Measurements from ENCODE around the gene HAUS5. TPM values are rescaled to one million over a fixed set of nuclear protein-coding genes. Genes with fewer than 3 reads are reported as not detected.
"Not testable (repeated sequence)": the region's sequence is repeated elsewhere in the genome, so short reads cannot be mapped to it uniquely, and the experiment has no call there.

The HAUS5 gene
- total and polyA plus RNA-seq, 3 experiments from 2014 or later, result 6.7 to 39.3 (median 37.3) TPM

DNA sequence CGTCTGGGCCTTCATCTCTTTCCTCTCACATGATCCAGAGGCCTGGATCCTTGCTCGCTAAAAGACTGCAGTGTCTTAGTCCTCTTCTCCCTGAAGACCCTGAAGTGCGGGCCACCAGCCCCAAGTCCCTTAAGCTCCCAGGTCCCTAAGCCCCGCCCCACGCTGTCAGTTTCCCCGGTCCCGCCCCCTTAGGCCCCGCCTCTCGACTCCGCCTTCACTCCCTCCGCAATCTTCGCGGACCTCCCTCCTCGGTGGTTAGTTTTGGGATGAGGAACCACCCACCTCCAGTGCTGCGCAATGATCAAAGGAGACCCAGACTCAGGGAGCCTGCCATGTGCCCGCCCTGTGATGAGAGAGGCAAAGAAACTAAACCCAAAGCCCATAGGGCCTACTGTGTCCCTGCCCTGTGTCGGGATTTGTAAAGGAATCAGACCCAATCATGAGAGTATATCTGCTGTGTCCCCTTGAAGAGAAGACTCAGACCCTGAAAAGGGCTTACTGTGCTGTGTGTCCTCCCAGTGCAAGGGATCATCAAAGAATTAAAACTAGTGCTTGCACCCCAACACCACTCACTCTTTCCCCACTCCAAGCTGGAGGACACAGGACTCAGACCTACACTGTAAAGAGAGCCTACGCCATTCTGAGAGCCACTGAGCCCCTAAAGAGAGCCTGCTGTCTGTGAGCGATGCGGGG is 32.6 kb downstream of the HAUS5 start:
- Mint-ChIP-seq H3K36me3 (peaks cover 0 to 15% (median 0%) of the 10 kb centered on the region in 3 donors), H3K9me3 (no peaks in the 10 kb centered on the region), H3K4me1 (peaks cover 44 to 55% (median 44%) of the 10 kb centered on the region in 3 donors), H3K4me3 (peak overlapping the region; percentile 79 to 93 (median 90)), H3K27ac (peak overlapping the region; percentile 78 to 96 (median 94)), H3K27me3 (no peaks in the 10 kb centered on the region)
- CTCF ChIA-PET, result interaction anchor here (1.2 kb wide), 1 partner anchor 96 kb away, joined by 4 read pairs; no protein-coding TSS in a partner anchor
- DNase-seq, result peak; percentile 39 to 74 (median 64)
- POLR2A ChIA-PET, result no interaction called here
- Histone ChIP-seq H3K36me3 (ENCODE audit: insufficient read depth, low read length) (no peaks in the 10 kb centered on the region), H3K27me3 (ENCODE audit: insufficient read depth, low read length, poor library complexity, severe bottlenecking) (no peaks in the 10 kb centered on the region), H3K27ac (ENCODE audit: low read depth, low read length) (peak overlapping the region; percentile 57), H3K4me3 (ENCODE audit: low read length) (peak overlapping the region; percentile 87), H3K9me3 (ENCODE audit: low read length) (no peaks in the 10 kb centered on the region), H3K4me1 (ENCODE audit: insufficient read depth, low read length) (peaks cover 47% of the 10 kb centered on the region)

DNA sequence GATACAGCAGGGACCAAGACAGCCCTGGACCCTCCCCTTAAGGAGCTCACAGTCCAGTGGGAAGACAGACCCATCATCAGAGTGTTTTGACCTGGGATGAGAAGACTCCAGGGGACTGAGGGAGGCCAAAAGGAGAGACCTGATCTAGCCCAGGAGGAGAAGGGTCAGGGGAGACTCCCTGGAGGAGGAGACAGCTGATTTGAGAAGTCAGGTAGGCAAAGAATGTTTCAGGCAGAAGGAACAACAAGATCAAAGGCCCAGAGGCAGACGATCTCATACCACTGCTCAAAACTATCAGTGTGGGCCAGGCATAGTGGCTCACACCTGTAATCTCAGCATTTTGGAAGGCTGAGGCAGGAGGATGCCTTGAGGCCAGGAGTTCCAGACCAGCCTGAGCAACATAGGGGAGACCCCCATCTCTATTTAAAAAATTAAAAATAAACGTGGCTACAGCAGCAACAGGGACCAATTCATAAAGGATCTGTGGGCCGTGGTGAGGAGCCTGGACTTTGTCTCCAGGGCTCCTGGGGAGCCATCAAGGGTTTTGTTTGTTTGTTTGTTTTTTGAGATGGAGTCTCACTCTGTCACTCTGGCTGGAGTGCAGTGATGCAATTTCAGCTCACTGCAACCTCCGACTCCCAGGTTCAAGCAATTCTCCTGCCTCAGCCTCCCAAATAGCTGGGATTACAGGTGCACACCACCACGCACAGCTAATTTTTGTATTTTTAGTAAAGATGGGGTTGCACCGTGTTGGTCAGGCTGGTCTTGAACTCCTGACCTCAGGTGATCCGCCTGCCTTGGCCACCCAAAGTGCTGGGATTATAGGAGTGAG is 33.4 kb downstream of the HAUS5 start:
- Histone ChIP-seq H3K4me3 (ENCODE audit: low read length) (no peak overlapping the region), H3K9me3 (ENCODE audit: low read length) (no peaks in the 10 kb centered on the region), H3K4me1 (ENCODE audit: insufficient read depth, low read length) (peaks cover 51% of the 10 kb centered on the region), H3K27me3 (ENCODE audit: insufficient read depth, low read length, poor library complexity, severe bottlenecking) (no peaks in the 10 kb centered on the region), H3K27ac (ENCODE audit: low read depth, low read length) (no peak overlapping the region), H3K36me3 (ENCODE audit: insufficient read depth, low read length) (no peaks in the 10 kb centered on the region)
- ChIA-PET POLR2A (no interaction called here), CTCF (no interaction called here)
- Mint-ChIP-seq H3K9me3 (no peaks in the 10 kb centered on the region), H3K4me3 (peak overlapping the region in 6 of 7 donors; percentile 45 to 91 (median 84)), H3K36me3 (peaks cover 0 to 22% (median under 1%) of the 10 kb centered on the region in 3 donors), H3K4me1 (peaks cover 46 to 63% (median 52%) of the 10 kb centered on the region in 3 donors), H3K27me3 (no peaks in the 10 kb centered on the region), H3K27ac (peak overlapping the region in 6 of 8 donors; percentile 8 to 94 (median 83))
- DNase-seq, result no peak

DNA sequence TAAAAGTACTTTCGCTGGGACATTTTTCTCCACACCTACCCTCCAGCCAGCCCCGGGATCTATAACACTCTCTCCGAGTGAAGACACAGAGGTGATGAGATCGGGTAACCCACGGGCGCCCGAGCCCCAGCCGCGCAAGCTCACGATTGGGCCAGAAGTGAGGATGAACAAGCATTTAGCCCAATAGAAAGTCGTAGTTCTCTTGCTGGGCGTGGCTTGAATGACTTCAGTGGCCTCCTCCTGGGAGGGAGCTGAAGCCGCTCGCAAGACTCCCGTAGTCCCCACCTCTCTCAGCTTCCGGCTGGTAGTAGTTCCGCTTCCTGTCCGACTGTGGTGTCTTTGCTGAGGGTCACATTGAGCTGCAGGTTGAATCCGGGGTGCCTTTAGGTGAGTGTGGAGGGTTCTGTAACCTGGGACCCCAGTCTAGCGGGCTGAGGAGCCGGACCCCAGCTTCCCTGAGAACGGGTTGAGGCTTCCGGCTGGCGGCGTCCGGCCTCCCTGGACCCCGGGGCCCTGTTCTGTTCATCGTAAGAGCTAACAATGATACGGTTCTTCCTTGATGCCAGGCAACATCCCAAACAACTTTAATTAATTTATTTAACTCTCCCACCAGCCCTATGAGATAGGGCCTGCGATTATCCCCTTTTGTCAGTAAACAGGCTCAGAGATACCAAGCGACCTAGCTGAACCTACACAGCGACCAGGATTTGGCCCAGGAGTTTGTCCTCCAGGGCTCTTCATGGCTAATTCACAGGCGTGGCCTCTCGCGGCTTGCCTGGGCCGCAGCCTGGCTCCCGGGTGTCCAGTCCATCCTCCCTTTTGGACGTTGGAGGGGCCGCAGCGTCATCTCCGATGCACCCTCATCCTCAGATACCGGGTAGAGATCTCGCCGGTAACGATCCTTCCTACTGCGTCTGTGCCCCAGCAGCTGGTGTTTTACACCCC is 35.8 kb downstream of the HAUS5 start, which contains the start of gene COX6B1:
COX6B1 (plus strand) TSS at position 307 of the 945 bp plus-strand sequence. CDS start 2,921 bp downstream, outside the sequence.
- Histone ChIP-seq H3K9me3 (ENCODE audit: low read length) (no peaks in the 10 kb centered on the region), H3K27me3 (ENCODE audit: insufficient read depth, low read length, poor library complexity, severe bottlenecking) (no peaks in the 10 kb centered on the region), H3K4me3 (ENCODE audit: low read length) (peak within 1 kb of the TSS; percentile 96), H3K36me3 (ENCODE audit: insufficient read depth, low read length) (no peaks in the 10 kb centered on the region), H3K27ac (ENCODE audit: low read depth, low read length) (peak within 1 kb of the TSS; percentile 88), H3K4me1 (ENCODE audit: insufficient read depth, low read length) (peaks cover 31% of the 10 kb centered on the region)
- ChIA-PET POLR2A (interaction anchor here (0.5 to 1.1 kb wide), 7 partner anchors 19 to 97 kb away, joined by 3 to 5 read pairs (median 3); partner anchors contain the start of genes HAUS5, PSENEN and U2AF1L4), CTCF (no interaction called here)
- Mint-ChIP-seq H3K4me3 (peak within 1 kb of the TSS; percentile 96 to 100 (median 98)), H3K36me3 (peaks cover 0 to 35% (median 6%) of the 10 kb centered on the region in 3 donors), H3K27ac (peak within 1 kb of the TSS; percentile 91 to 97 (median 96)), H3K27me3 (no peaks in the 10 kb centered on the region), H3K4me1 (peaks cover 45 to 57% (median 49%) of the 10 kb centered on the region in 3 donors), H3K9me3 (no peaks in the 10 kb centered on the region)
- peak; percentile 87 to 95 (median 91) for DNase-seq

DNA sequence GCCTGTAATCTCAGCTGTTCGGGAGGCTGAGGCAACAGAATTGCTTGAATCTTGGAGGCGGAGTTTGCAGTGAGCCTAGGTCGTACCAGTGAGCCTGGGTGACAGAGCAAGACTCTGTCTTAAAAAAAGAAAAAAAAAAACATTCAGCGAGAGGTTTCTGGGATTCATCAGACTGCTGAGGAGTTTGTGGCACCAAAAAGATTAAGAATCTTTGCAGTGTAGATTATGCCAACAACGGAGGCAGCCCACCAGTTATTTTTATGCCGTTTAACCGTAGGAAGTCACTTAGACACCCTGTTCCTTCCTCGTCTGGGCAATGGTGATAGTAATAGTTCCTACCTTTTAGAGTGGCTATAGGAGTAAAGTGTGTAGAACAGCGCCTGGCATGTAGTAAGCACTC is 38.0 kb downstream of the HAUS5 start:
- Mint-ChIP-seq H3K4me1 (peaks cover 37 to 57% (median 42%) of the 10 kb centered on the region in 3 donors), H3K9me3 (no peaks in the 10 kb centered on the region), H3K27me3 (no peaks in the 10 kb centered on the region), H3K36me3 (peaks cover 0 to 51% (median 6%) of the 10 kb centered on the region in 3 donors), H3K4me3 (peak overlapping the region in 5 of 7 donors; percentile 0 to 58 (median 48)), H3K27ac (peak overlapping the region in 1 of 8 donors; percentile 74)
- Histone ChIP-seq H3K4me1 (ENCODE audit: insufficient read depth, low read length) (peaks cover 24% of the 10 kb centered on the region), H3K4me3 (ENCODE audit: low read length) (no peak overlapping the region), H3K36me3 (ENCODE audit: insufficient read depth, low read length) (peaks cover 16% of the 10 kb centered on the region), H3K9me3 (ENCODE audit: low read length) (no peaks in the 10 kb centered on the region), H3K27ac (ENCODE audit: low read depth, low read length) (no peak overlapping the region), H3K27me3 (ENCODE audit: insufficient read depth, low read length, poor library complexity, severe bottlenecking) (no peaks in the 10 kb centered on the region)
- no peak for DNase-seq
- POLR2A ChIA-PET, result no interaction called here
- CTCF ChIA-PET, result no interaction called here

DNA sequence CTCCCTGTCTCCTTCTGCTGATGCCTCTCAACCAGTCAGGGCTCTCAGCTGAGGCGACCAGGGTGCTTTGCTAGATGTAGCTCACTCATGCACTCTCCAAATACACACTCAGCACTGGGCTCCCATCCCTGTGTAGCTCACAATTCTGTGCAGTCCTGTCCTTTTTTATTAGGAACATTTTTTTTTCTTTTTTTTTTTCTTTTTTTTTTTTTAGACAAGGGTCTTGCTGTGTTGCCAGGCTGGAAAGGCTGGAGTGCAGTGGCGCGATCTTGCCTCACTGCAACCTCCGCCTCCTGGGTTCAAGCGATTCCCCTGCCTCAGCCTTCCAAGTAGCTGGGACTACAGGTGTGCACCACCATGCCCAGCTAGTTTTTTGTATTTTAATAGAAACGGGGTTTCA is 42.3 kb downstream of the HAUS5 start:
- H3K4me3 ChIP-seq (ENCODE audit: low read length); H3K27me3 ChIP-seq (ENCODE audit: insufficient read depth, low read length, poor library complexity, severe bottlenecking); H3K9me3 Mint-ChIP-seq; H3K9me3 ChIP-seq (ENCODE audit: low read length); POLR2A ChIA-PET; H3K4me3 Mint-ChIP-seq; H3K27ac Mint-ChIP-seq; H3K27ac ChIP-seq (ENCODE audit: low read depth, low read length); H3K4me1 ChIP-seq (ENCODE audit: insufficient read depth, low read length); H3K27me3 Mint-ChIP-seq; DNase-seq: not testable (repeated sequence)
- CTCF ChIA-PET, result interaction anchor here (1.5 kb wide), 1 partner anchor 40 kb away, joined by 3 read pairs; no protein-coding TSS in a partner anchor
- H3K36me3 ChIP-seq (ENCODE audit: insufficient read depth, low read length), result peaks cover 32% of the 10 kb centered on the region
- H3K4me1 Mint-ChIP-seq, result peaks cover 16 to 41% (median 30%) of the 10 kb centered on the region in 3 donors
- H3K36me3 Mint-ChIP-seq, result peaks cover 0 to 76% (median 17%) of the 10 kb centered on the region in 3 donors

DNA sequence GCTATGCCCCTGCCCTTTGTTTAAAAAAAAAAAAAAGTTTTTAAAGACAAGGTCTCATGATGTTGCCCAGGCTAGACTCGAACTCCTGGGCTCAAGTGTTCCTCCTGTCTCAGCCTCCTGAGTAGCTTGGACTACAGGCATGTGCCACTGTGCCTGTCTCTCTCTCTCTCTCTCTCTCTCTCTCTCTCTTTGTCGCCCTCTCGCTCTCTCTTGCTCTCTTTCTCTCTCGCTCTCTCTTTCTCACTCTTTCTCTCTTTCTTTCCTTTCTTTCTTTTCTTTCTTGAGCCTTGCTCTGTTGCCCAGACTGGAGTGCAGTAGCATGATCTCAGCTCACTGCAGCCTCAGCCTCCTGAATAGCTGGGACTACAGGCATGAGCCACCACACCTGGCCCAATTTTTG is 43.1 kb downstream of the HAUS5 start:
- H3K4me3 Mint-ChIP-seq, result no peak overlapping the region
- peak overlapping the region in 1 of 8 donors; percentile 5 for H3K27ac Mint-ChIP-seq
- ChIA-PET CTCF (interaction anchor here (1.5 kb wide), 1 partner anchor 39 kb away, joined by 3 read pairs; no protein-coding TSS in a partner anchor), POLR2A (no interaction called here)
- no peak for DNase-seq
- Histone ChIP-seq H3K27me3 (ENCODE audit: insufficient read depth, low read length, poor library complexity, severe bottlenecking) (no peaks in the 10 kb centered on the region), H3K36me3 (ENCODE audit: insufficient read depth, low read length) (peaks cover 32% of the 10 kb centered on the region), H3K27ac (ENCODE audit: low read depth, low read length) (no peak overlapping the region), H3K9me3 (ENCODE audit: low read length) (no peaks in the 10 kb centered on the region), H3K4me1 (ENCODE audit: insufficient read depth, low read length) (peaks cover 5% of the 10 kb centered on the region), H3K4me3 (ENCODE audit: low read length) (no peak overlapping the region)
- no peaks in the 10 kb centered on the region for H3K9me3 Mint-ChIP-seq
- H3K36me3 Mint-ChIP-seq, result peaks cover 0 to 77% (median 18%) of the 10 kb centered on the region in 3 donors
- H3K4me1 Mint-ChIP-seq, result peaks cover 16 to 34% (median 24%) of the 10 kb centered on the region in 3 donors
- no peaks in the 10 kb centered on the region for H3K27me3 Mint-ChIP-seq

DNA sequence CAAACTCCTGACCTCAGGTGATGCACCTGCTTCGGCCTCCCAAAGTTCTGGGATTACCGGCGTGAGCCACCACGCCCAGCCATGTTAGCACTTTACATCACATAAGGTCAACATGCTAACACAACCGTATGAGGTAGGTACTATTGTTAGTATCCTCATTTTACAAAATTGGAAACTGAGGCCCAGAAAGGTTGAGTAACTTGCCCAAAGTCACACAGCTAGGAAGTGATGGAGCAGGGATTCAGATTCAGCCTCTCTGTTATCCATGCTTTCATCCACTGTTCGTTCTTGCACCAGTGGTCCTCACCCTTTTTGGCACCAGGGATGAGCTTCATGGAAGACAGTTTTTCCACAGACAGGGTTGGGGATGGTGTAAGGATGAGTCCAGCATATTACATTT is 44.2 kb downstream of the HAUS5 start:
- no peak overlapping the region for H3K27ac Mint-ChIP-seq
- no peaks in the 10 kb centered on the region for H3K9me3 ChIP-seq (ENCODE audit: low read length)
- no peak for DNase-seq
- no peaks in the 10 kb centered on the region for H3K9me3 Mint-ChIP-seq
- H3K36me3 ChIP-seq (ENCODE audit: insufficient read depth, low read length), result peaks cover 32% of the 10 kb centered on the region
- H3K4me1 ChIP-seq (ENCODE audit: insufficient read depth, low read length), result no peaks in the 10 kb centered on the region
- ChIA-PET CTCF (no interaction called here), POLR2A (no interaction called here)
- H3K36me3 Mint-ChIP-seq, result peaks cover 0 to 74% (median 14%) of the 10 kb centered on the region in 3 donors
- H3K27me3 ChIP-seq (ENCODE audit: insufficient read depth, low read length, poor library complexity, severe bottlenecking), result no peaks in the 10 kb centered on the region
- peaks cover 9 to 23% (median 17%) of the 10 kb centered on the region in 3 donors for H3K4me1 Mint-ChIP-seq
- H3K4me3 Mint-ChIP-seq, result no peak overlapping the region
- H3K27me3 Mint-ChIP-seq, result no peaks in the 10 kb centered on the region
- H3K4me3 ChIP-seq (ENCODE audit: low read length), result no peak overlapping the region
- no peak overlapping the region for H3K27ac ChIP-seq (ENCODE audit: low read depth, low read length)
